CD4-positive, alpha-beta T cell (primary cell): Measurements from ENCODE around the gene CACNA2D4. TPM values are rescaled to one million over a fixed set of nuclear protein-coding genes. Genes with fewer than 3 reads are reported as not detected.

Experiments
- ATAC-seq: fragments of 200-7000 bp; cut with Tn5 transposase; one replicate; pipeline ENCODE4 v1.10.0; 2022; ENCODE audit warnings: mild to moderate bottlenecking; ENCODE audit not compliant: poor library complexity
- CTCF ChIA-PET: fragments of 350-600 bp; sonication (Branson Sonifier 250); formaldehyde crosslinking; loops from one replicate; lab custom pipeline; 2021; ENCODE audit warnings: antibody characterized with exemption, inconsistent platforms; lab: Charles Lee
- POLR2A ChIA-PET: fragments of 350-600 bp; sonication (Branson Sonifier 250); formaldehyde crosslinking; loops from one replicate; lab custom pipeline; 2021; ENCODE audit warnings: antibody characterized with exemption, inconsistent platforms; lab: Charles Lee
- DNase-seq, 14 experiments: peaks; one replicate each; pipeline ENCODE4 v3.0.0-alpha.2; 2013 to 2020; ENCODE audit warnings: mixed read lengths in 2 of 14
- H3K27ac ChIP-seq, 2 donors: one replicate each; pipeline versions ENCODE4 v1.5.1 to v1.7.0; 2013; ENCODE audit warnings: low read length in 2 of 2, low read depth in 1 of 2, mild to moderate bottlenecking in 1 of 2
- H3K27me3 ChIP-seq, 2 experiments: 1 replicate in 1 of 2; 2 replicates in 1 of 2; pipeline versions ENCODE4 v1.6.1 to v1.7.0; 2013; ENCODE audit warnings: low read length in 2 of 2, control low read depth in 1 of 2, mild to moderate bottlenecking in 1 of 2, moderate library complexity in 1 of 2; ENCODE audit not compliant: insufficient read depth in 2 of 2, control insufficient read depth in 1 of 2
- H3K36me3 ChIP-seq: one replicate; pipeline ENCODE4 v1.6.1; 2013; ENCODE audit warnings: low read length, control low read depth; ENCODE audit not compliant: insufficient read depth
- H3K4me1 ChIP-seq: one replicate; pipeline ENCODE4 v1.6.1; 2013; ENCODE audit warnings: low read length, control low read depth; ENCODE audit not compliant: insufficient read depth
- H3K4me3 ChIP-seq: one replicate; pipeline ENCODE4 v1.5.1; 2013; ENCODE audit warnings: mild to moderate bottlenecking, low read length, moderate library complexity
- H3K9me3 ChIP-seq, 2 experiments: 1 replicate in 1 of 2; 2 replicates in 1 of 2; pipeline versions ENCODE4 v1.6.1 to v1.7.0; 2013; ENCODE audit warnings: low read length in 2 of 2, mild to moderate bottlenecking in 2 of 2, control low read depth in 1 of 2, moderate library complexity in 1 of 2; ENCODE audit not compliant: control insufficient read depth in 1 of 2, insufficient read depth in 1 of 2
- H3K27ac Mint-ChIP-seq: one replicate; pipeline ENCODE4 v1.8.0; 2020; ENCODE audit warnings: mixed read lengths
- H3K27me3 Mint-ChIP-seq: one replicate; pipeline ENCODE4 v1.8.0; 2021; ENCODE audit warnings: mixed read lengths
- H3K36me3 Mint-ChIP-seq: one replicate; pipeline ENCODE4 v1.8.0; 2021; ENCODE audit warnings: low read depth, mixed read lengths
- H3K4me1 Mint-ChIP-seq: one replicate; pipeline ENCODE4 v1.8.0; 2021; ENCODE audit warnings: low read depth, mixed read lengths
- H3K4me3 Mint-ChIP-seq: one replicate; pipeline ENCODE4 v1.8.0; 2020; ENCODE audit warnings: mild to moderate bottlenecking, mixed read lengths
- H3K9me3 Mint-ChIP-seq: one replicate; pipeline ENCODE4 v1.8.0; 2020; ENCODE audit warnings: mixed read lengths
- CTCF ChIP-seq: fragments of 200-600 bp; IDR thresholded peaks from one replicate; pipeline ENCODE4 v1.8.0; 2022; ENCODE audit warnings: antibody characterized with exemption, mild to moderate bottlenecking
- intact Hi-C, 2 experiments: fragments of 100-400 bp; cut with DNase I in 1 of 2; cut with micrococcal nuclease in 1 of 2; formaldehyde crosslinking; loops; one replicate each; pipeline versions ENCODE4 v1.15.1 to v1.9.0; 2023 to 2025; cut with DNase I, micrococcal nuclease
- total RNA-seq, 174 experiments: library from RNA in 2 of 174; stranded (reverse) in 2 of 174; gene quantifications; one replicate each; pipeline ENCODE4 v1.2.3 and lab custom pipeline; 2021 to 2026

The CACNA2D4 gene
- total RNA-seq, 2 experiments from 2014 or later, result 10.5 to 11.3 TPM

GRCh38 chr12:1822699-1823098, 95.8 kb downstream of the CACNA2D4 start:
- H3K27me3 Mint-ChIP-seq, result peaks cover 40% of the 10 kb centered on the region
- H3K9me3 Mint-ChIP-seq, result no peaks in the 10 kb centered on the region
- Histone ChIP-seq H3K27me3 (peaks cover 23 to 34% of the 10 kb centered on the region in 2 experiments), H3K4me1 (peaks cover 2% of the 10 kb centered on the region), H3K4me3 (no peak overlapping the region), H3K36me3 (no peaks in the 10 kb centered on the region), H3K27ac (no peak overlapping the region), H3K9me3 (peaks cover 0 to 3% of the 10 kb centered on the region in 2 experiments)
- no peak overlapping the region for H3K27ac Mint-ChIP-seq
- H3K4me3 Mint-ChIP-seq, result no peak overlapping the region
- ATAC-seq (no peak), DNase-seq (no peak)
- intact Hi-C loops, result no loop called here
- H3K4me1 Mint-ChIP-seq, result no peaks in the 10 kb centered on the region
- POLR2A ChIA-PET, result no interaction called here
- no peaks in the 10 kb centered on the region for H3K36me3 Mint-ChIP-seq
- CTCF ChIA-PET, result no interaction called here
- no peak for TF ChIP-seq CTCF

DNA sequence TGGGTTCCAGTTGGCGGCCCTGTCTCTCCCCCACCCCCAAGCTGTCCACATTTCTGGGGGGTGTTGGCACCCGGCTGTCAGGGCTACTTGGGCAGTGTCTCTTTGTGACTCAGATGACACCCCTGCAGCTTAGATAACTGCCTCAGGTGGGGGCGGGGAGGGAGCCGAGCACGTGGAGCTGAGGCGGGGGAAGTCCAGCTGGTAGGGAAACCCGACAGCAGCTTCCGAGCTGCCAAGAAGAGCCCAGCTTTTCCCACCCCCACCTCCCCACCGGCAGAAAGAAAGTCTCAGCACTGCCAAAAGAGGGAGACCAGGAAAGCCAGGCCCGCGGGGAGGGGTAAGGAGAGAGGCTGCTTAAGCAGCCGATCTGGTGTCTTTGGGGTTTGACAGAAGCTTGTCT, 96.6 kb downstream of the CACNA2D4 start:
- Mint-ChIP-seq H3K27ac (no peak overlapping the region), H3K36me3 (no peaks in the 10 kb centered on the region), H3K4me1 (no peaks in the 10 kb centered on the region), H3K27me3 (peaks cover 40% of the 10 kb centered on the region), H3K4me3 (no peak overlapping the region), H3K9me3 (no peaks in the 10 kb centered on the region)
- Histone ChIP-seq H3K36me3 (no peaks in the 10 kb centered on the region), H3K4me3 (no peak overlapping the region), H3K27ac (no peak overlapping the region), H3K9me3 (peaks cover 0 to 3% of the 10 kb centered on the region in 2 experiments), H3K4me1 (peaks cover 2% of the 10 kb centered on the region), H3K27me3 (peaks cover 23 to 34% of the 10 kb centered on the region in 2 experiments)
- no peak for ATAC-seq
- TF ChIP-seq CTCF, result no peak
- ChIA-PET POLR2A (no interaction called here), CTCF (no interaction called here)
- DNase-seq, result no peak
- intact Hi-C loops, result no loop called here

DNA sequence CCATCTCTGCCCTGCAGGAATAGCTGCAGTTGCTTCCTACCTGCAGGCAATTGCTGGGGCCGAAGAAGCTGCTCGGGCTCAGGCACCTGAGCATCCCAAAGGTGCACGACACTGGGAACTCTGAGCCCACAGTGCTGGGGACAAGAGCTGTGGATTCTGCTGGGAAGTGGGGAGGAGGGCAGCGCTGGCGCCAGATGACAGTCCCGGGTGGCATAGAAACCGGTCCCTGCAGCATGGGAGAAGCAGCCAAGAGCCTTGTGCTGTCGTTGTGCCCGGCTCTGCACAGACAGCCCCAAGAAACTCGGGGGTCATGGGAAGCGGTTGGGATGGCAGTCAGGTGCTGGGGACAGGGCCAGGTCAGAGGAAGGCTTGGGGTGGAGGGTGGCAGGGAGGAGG, 97.6 kb downstream of the CACNA2D4 start:
- H3K27me3 Mint-ChIP-seq, result peaks cover 40% of the 10 kb centered on the region
- Histone ChIP-seq H3K9me3 (peaks cover 0 to 6% of the 10 kb centered on the region in 2 experiments), H3K27ac (no peak overlapping the region), H3K36me3 (no peaks in the 10 kb centered on the region), H3K27me3 (peaks cover 23 to 34% of the 10 kb centered on the region in 2 experiments), H3K4me3 (no peak overlapping the region), H3K4me1 (peaks cover 2% of the 10 kb centered on the region)
- no peak for TF ChIP-seq CTCF
- intact Hi-C loops, result no loop called here
- H3K9me3 Mint-ChIP-seq, result no peaks in the 10 kb centered on the region
- no peak overlapping the region for H3K4me3 Mint-ChIP-seq
- no peaks in the 10 kb centered on the region for H3K4me1 Mint-ChIP-seq
- no peaks in the 10 kb centered on the region for H3K36me3 Mint-ChIP-seq
- ChIA-PET CTCF (no interaction called here), POLR2A (no interaction called here)
- no peak overlapping the region for H3K27ac Mint-ChIP-seq
- DNase-seq (no peak), ATAC-seq (no peak)
